SKM-1 treated with dmso at 0.1 percent for 144 hours (cell line): ENCODE results near the gene SNTG2.

Experiments used
- DNase-seq: peaks from one replicate; lab custom pipeline; 2025; ENCODE audit not compliant: unreplicated experiment; lab: John Stamatoyannopoulos, UW

Gene SNTG2

GRCh38 chr2:951224-952006 lies 766 bp downstream of the SNTG2 start:
- DNase-seq: no peak

GRCh38 chr2:953408-953807 lies 2.8 kb downstream of the SNTG2 start:
- DNase-seq: no peak

- DNase-seq: no peak
Observed at GRCh38 chr2:953975-954686, 3.5 kb downstream of the SNTG2 start.

- no peak for DNase-seq
Observed at GRCh38 chr2:954687-955000, 4.0 kb downstream of the SNTG2 start.

- DNase-seq: no peak
Observed at GRCh38 chr2:955829-956731, 5.4 kb downstream of the SNTG2 start.

GRCh38 chr2:959457-959856 lies 8.8 kb downstream of the SNTG2 start:
- DNase-seq: no peak

GRCh38 chr2:960061-960736 lies 9.6 kb downstream of the SNTG2 start:
- no peak for DNase-seq

- DNase-seq: no peak
Observed at GRCh38 chr2:961786-962185, 11.1 kb downstream of the SNTG2 start.

- no peak for DNase-seq
Observed at GRCh38 chr2:963876-964275, 13.2 kb downstream of the SNTG2 start.

GRCh38 chr2:964562-964961 lies 13.9 kb downstream of the SNTG2 start:
- DNase-seq: no peak

GRCh38 chr2:965640-966147 lies 15.0 kb downstream of the SNTG2 start:
- DNase-seq: no peak

GRCh38 chr2:973129-973528 lies 22.5 kb downstream of the SNTG2 start:
- DNase-seq: no peak

- DNase-seq: no peak
Observed at GRCh38 chr2:974054-974453, 23.4 kb downstream of the SNTG2 start.

- DNase-seq: no peak
Observed at GRCh38 chr2:974502-974901, 23.9 kb downstream of the SNTG2 start.

- no peak for DNase-seq
Observed at GRCh38 chr2:975095-975494, 24.4 kb downstream of the SNTG2 start.

- DNase-seq: no peak
Observed at GRCh38 chr2:979069-979928, 28.6 kb downstream of the SNTG2 start.

GRCh38 chr2:980176-980575 lies 29.5 kb downstream of the SNTG2 start:
- no peak for DNase-seq

GRCh38 chr2:981258-981657 lies 30.6 kb downstream of the SNTG2 start:
- no peak for DNase-seq

- no peak for DNase-seq
Observed at GRCh38 chr2:981759-982158, 31.1 kb downstream of the SNTG2 start.

GRCh38 chr2:985317-985898 lies 34.8 kb downstream of the SNTG2 start:
- no peak for DNase-seq
